ENCODE results near the gene VTI1A. TPM values are rescaled to one million over a fixed set of nuclear protein-coding genes. Genes with fewer than 3 reads are reported as not detected.

VTI1A gene
- total RNA-seq, 1 donor from 2014 or later: 33.6 TPM

DNA sequence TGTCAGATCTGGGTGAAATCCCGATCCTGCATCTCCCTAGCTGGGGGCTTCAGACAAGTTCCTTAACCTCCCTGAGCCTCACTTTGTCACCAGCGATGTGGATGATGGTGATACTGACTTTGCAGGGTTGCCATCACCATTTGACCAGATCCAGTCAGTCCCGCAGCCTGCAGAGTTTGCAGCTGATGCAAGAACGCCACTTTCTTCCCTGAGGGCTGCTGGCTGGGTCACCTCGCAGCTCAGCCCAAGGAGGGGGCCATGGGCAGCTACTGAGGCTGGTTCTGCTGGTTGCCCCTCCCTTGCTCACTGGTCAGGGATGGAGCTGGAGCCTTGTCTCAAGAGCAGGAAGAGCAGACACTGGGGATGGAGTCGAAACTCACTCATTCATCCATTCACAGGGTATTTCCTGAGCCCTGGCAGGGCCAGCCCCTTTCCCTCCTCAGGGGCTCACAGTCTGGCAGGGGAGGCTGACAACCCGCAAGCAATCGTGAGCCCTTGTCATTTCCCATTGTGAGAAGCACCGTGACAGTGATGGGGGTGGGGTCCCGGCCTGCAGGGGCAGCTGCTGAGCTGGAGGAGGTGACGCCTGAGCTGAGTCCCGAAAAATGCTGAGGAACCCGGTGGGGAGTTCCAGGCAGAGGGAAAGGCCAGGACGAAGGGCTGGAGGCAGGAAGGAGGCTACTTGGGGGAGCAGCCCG is 391.9 kb downstream of the VTI1A start:
- Mint-ChIP-seq H3K27me3 (ENCODE audit: low read depth) (no peaks in the 10 kb centered on the region), H3K36me3 (ENCODE audit: low read depth) (no peaks in the 10 kb centered on the region), H3K4me1 (ENCODE audit: low read depth) (no peaks in the 10 kb centered on the region), H3K9me3 (no peaks in the 10 kb centered on the region), H3K4me3 (ENCODE audit: low read depth) (no peak overlapping the region), H3K27ac (no peak overlapping the region)
- intact Hi-C loops (cut with micrococcal nuclease): no loop called here
- no peak for DNase-seq (ENCODE audit: low spot score)

- H3K27ac Mint-ChIP-seq: no peak overlapping the region
- intact Hi-C loops (cut with micrococcal nuclease): no loop called here
- H3K4me3 Mint-ChIP-seq (ENCODE audit: low read depth): no peak overlapping the region
- no peaks in the 10 kb centered on the region for H3K4me1 Mint-ChIP-seq (ENCODE audit: low read depth)
- H3K9me3 Mint-ChIP-seq: peaks cover 5% of the 10 kb centered on the region
- H3K36me3 Mint-ChIP-seq (ENCODE audit: low read depth): no peaks in the 10 kb centered on the region
- H3K27me3 Mint-ChIP-seq (ENCODE audit: low read depth): no peaks in the 10 kb centered on the region
- DNase-seq (ENCODE audit: low spot score): no peak
These were observed 393.1 kb downstream of the VTI1A start for GRCh38 chr10:112839928-112840654.

- H3K4me3 Mint-ChIP-seq (ENCODE audit: low read depth): no peak overlapping the region
- H3K27me3 Mint-ChIP-seq (ENCODE audit: low read depth): no peaks in the 10 kb centered on the region
- intact Hi-C loops (cut with micrococcal nuclease): no loop called here
- no peak overlapping the region for H3K27ac Mint-ChIP-seq
- H3K9me3 Mint-ChIP-seq: peaks cover 5% of the 10 kb centered on the region
- no peaks in the 10 kb centered on the region for H3K4me1 Mint-ChIP-seq (ENCODE audit: low read depth)
- no peak for DNase-seq (ENCODE audit: low spot score)
- H3K36me3 Mint-ChIP-seq (ENCODE audit: low read depth): no peaks in the 10 kb centered on the region
These were observed 394.5 kb downstream of the VTI1A start for GRCh38 chr10:112841549-112841948.

DNA sequence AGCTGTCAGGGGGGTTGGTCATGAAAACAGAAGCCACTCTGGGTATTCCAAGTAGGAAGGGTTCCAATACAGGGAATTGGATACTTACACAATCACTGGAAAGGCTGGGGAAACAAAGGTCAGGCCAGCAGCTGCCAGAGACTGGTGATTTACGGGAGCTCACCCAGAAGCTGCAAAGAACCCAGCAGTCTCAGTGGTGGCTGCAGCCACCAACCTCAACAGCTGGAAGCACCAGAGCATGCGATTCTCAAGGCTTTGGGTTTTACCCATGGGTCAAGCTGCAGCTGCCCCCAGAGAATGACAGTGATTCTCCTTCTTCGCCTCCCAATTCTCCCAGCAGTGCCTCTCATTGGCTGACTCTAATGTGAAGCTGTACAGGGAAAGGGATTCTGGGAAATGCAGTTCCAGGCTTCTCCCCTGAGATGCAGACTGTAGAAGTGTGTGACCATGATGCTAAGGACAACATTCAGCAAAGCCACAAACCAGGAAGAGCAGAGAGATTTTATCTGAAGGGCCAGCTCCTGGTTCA is 395.9 kb downstream of the VTI1A start:
- H3K27ac Mint-ChIP-seq: no peak overlapping the region
- H3K9me3 Mint-ChIP-seq: peaks cover 14% of the 10 kb centered on the region
- intact Hi-C loops (cut with micrococcal nuclease): no loop called here
- peaks cover 5% of the 10 kb centered on the region for H3K36me3 Mint-ChIP-seq (ENCODE audit: low read depth)
- H3K4me1 Mint-ChIP-seq (ENCODE audit: low read depth): no peaks in the 10 kb centered on the region
- DNase-seq (ENCODE audit: low spot score): no peak
- no peak overlapping the region for H3K4me3 Mint-ChIP-seq (ENCODE audit: low read depth)
- no peaks in the 10 kb centered on the region for H3K27me3 Mint-ChIP-seq (ENCODE audit: low read depth)

DNA sequence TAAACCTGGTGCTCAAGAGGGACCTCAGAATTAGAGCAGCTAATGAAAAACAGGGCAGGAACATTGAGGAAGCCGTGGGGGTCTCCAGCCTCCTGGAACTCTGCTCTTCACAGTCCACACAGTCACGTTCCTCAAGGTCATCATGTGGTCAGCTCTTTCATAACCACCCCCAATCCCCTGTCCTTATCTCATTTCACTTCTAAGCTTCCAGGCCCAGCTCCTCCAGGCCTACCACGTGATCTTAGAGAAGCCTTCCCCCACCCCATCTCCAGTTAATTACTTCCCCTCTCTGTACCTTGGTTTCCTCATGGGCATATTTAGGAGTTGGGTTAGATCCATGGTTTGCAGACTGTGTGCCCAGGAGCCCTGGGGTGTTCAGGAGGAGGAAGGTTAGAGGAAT is 396.6 kb downstream of the VTI1A start:
- intact Hi-C loops (cut with micrococcal nuclease): no loop called here
- Mint-ChIP-seq H3K27me3 (ENCODE audit: low read depth) (no peaks in the 10 kb centered on the region), H3K9me3 (peaks cover 21% of the 10 kb centered on the region), H3K4me1 (ENCODE audit: low read depth) (no peaks in the 10 kb centered on the region), H3K27ac (no peak overlapping the region), H3K4me3 (ENCODE audit: low read depth) (no peak overlapping the region), H3K36me3 (ENCODE audit: low read depth) (peaks cover 5% of the 10 kb centered on the region)
- no peak for DNase-seq (ENCODE audit: low spot score)

GRCh38 chr10:112844681-112845544 is 397.9 kb downstream of the VTI1A start:
- peaks cover 21% of the 10 kb centered on the region for H3K9me3 Mint-ChIP-seq
- H3K27me3 Mint-ChIP-seq (ENCODE audit: low read depth): no peaks in the 10 kb centered on the region
- no peak for DNase-seq (ENCODE audit: low spot score)
- H3K4me1 Mint-ChIP-seq (ENCODE audit: low read depth): no peaks in the 10 kb centered on the region
- H3K4me3 Mint-ChIP-seq (ENCODE audit: low read depth): no peak overlapping the region
- no peak overlapping the region for H3K27ac Mint-ChIP-seq
- intact Hi-C loops (cut with micrococcal nuclease): no loop called here
- H3K36me3 Mint-ChIP-seq (ENCODE audit: low read depth): peaks cover 5% of the 10 kb centered on the region

DNA sequence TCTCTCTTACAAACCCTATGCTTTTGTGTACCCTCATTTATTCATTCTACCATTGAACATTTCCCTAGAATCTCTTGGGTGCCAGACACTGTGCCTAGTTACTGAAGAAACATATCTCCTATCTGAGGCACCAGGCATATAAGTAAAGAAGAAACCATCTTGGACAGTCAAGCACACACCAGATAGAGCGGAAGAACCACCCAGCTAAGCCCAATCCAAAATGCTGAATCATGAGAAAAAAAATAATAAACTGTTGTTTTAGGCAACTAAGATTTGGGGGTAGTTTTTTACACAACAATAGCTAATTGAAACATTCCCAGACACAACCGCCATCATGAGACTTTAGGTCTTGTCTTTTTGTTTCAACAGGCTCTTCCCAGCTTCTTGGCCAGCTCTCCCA is 400.8 kb downstream of the VTI1A start:
- Mint-ChIP-seq H3K27ac (no peak overlapping the region), H3K9me3 (peaks cover 21% of the 10 kb centered on the region), H3K4me3 (ENCODE audit: low read depth) (no peak overlapping the region), H3K27me3 (ENCODE audit: low read depth) (no peaks in the 10 kb centered on the region), H3K4me1 (ENCODE audit: low read depth) (no peaks in the 10 kb centered on the region), H3K36me3 (ENCODE audit: low read depth) (peaks cover 5% of the 10 kb centered on the region)
- intact Hi-C loops (cut with micrococcal nuclease): no loop called here
- no peak for DNase-seq (ENCODE audit: low spot score)

DNA sequence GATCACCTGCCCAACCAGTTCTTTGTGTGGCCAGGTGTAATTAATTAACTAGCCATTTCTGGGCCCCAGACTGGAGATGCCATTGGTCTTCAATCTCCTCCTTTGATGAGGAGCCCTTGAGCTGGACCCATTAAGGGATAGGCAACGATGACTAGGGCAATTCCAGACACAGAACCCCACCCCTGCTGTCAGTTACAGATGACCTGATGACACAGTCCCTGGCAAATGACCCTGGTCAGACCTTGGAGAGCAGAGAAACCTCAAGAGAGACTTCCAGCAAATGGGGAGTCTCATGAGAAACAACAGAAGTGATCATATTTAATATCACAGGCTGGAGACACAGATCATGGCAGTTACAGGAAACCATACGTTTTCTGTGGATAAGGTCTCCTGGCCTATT is 401.2 kb downstream of the VTI1A start:
- no peak overlapping the region for H3K27ac Mint-ChIP-seq
- H3K9me3 Mint-ChIP-seq: peaks cover 21% of the 10 kb centered on the region
- intact Hi-C loops (cut with micrococcal nuclease): no loop called here
- H3K36me3 Mint-ChIP-seq (ENCODE audit: low read depth): peaks cover 5% of the 10 kb centered on the region
- H3K4me1 Mint-ChIP-seq (ENCODE audit: low read depth): no peaks in the 10 kb centered on the region
- no peak overlapping the region for H3K4me3 Mint-ChIP-seq (ENCODE audit: low read depth)
- DNase-seq (ENCODE audit: low spot score): no peak
- no peaks in the 10 kb centered on the region for H3K27me3 Mint-ChIP-seq (ENCODE audit: low read depth)

DNA sequence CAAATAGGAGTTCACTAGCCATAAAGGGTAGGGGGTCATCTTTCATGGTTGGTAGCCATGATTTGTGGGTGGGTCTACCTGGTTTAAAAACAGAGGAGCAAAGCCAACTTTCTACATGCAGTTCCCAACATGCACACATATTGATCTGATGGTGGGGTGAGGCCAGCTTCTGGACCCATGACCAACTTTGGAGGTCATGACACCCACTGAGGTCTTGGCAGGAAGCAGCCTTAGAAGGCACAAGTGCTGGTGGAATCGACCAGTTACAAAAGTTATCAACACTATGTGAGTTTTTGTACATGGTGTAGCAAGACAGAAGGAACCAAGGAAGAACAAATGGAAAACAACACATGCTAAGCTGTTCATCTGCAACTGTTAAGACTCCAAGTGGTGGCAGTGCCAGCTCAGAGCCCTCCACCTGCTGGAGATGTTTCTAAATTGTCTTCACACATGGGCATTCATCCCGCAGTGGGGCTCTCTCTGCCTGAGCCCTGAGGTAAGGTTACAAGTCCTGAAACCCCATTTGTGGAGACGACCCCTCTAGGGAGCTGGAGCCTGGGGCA is 401.9 kb downstream of the VTI1A start:
- no peak overlapping the region for H3K27ac Mint-ChIP-seq
- no peaks in the 10 kb centered on the region for H3K27me3 Mint-ChIP-seq (ENCODE audit: low read depth)
- intact Hi-C loops (cut with micrococcal nuclease): no loop called here
- H3K9me3 Mint-ChIP-seq: peaks cover 21% of the 10 kb centered on the region
- no peak overlapping the region for H3K4me3 Mint-ChIP-seq (ENCODE audit: low read depth)
- H3K4me1 Mint-ChIP-seq (ENCODE audit: low read depth): no peaks in the 10 kb centered on the region
- H3K36me3 Mint-ChIP-seq (ENCODE audit: low read depth): peaks cover 5% of the 10 kb centered on the region
- no peak for DNase-seq (ENCODE audit: low spot score)

DNA sequence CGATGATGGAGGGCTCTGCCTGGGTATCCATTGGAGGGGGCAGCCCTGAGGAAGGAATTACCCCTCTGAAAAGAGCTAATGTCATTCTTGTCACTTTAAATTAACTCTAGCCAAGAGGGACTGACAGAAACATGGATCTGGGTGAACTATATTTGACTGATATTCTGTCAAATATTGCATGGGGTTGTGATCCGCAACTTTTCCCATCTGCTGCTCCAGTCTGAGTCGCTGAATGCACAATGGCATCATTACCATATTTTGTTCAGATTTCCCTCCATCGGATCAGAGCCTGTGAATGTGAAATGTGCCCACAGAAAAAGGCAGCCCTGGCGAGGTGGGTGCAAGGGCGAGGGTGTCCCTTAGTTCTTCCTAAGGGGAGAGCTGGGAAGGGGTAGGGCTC is 402.5 kb downstream of the VTI1A start:
- Mint-ChIP-seq H3K27me3 (ENCODE audit: low read depth) (no peaks in the 10 kb centered on the region), H3K36me3 (ENCODE audit: low read depth) (peaks cover 5% of the 10 kb centered on the region), H3K9me3 (peaks cover 21% of the 10 kb centered on the region), H3K4me1 (ENCODE audit: low read depth) (no peaks in the 10 kb centered on the region), H3K27ac (no peak overlapping the region), H3K4me3 (ENCODE audit: low read depth) (no peak overlapping the region)
- no peak for DNase-seq (ENCODE audit: low spot score)
- intact Hi-C loops (cut with micrococcal nuclease): no loop called here

- H3K27ac Mint-ChIP-seq: no peak overlapping the region
- no peaks in the 10 kb centered on the region for H3K27me3 Mint-ChIP-seq (ENCODE audit: low read depth)
- peaks cover 5% of the 10 kb centered on the region for H3K36me3 Mint-ChIP-seq (ENCODE audit: low read depth)
- H3K9me3 Mint-ChIP-seq: peaks cover 16% of the 10 kb centered on the region
- no peaks in the 10 kb centered on the region for H3K4me1 Mint-ChIP-seq (ENCODE audit: low read depth)
- H3K4me3 Mint-ChIP-seq (ENCODE audit: low read depth): no peak overlapping the region
- intact Hi-C loops (cut with micrococcal nuclease): no loop called here
- no peak for DNase-seq (ENCODE audit: low spot score)
These were observed 404.2 kb downstream of the VTI1A start for GRCh38 chr10:112851181-112851580.

DNA sequence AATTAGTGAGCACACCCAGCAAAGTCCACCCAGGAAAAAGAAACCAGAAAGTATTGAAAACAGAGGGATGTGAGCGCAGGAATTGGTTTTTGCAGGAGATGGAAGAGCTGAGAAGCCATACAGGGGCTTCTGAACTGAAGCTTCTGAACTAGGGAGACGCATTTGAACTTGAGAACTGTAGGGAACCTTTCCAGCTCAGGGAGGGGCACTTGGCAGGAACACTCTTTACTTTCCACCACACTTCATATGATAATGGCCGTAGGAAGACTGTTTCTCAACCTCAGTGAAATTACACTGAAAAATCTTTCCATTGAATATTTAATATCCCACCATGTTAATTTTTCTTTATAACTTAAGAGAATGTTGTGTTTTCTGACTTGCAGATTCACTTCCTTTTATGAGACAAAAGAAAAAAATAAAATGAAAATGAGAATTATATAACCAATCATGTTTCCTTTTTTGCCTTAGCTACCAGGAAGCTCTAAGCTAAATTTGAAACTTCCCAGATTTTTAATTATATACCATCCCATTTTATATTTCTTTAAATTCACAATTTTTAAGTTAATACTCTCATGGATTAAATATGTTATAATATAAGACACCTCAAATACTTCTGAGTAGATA is 404.7 kb downstream of the VTI1A start:
- H3K9me3 Mint-ChIP-seq: peaks cover 16% of the 10 kb centered on the region

More for the DNA sequence above, 404.7 kb downstream of the VTI1A start:
- Mint-ChIP-seq H3K27ac (no peak overlapping the region), H3K4me3 (ENCODE audit: low read depth) (no peak overlapping the region), H3K36me3 (ENCODE audit: low read depth) (peaks cover 5% of the 10 kb centered on the region), H3K4me1 (ENCODE audit: low read depth) (no peaks in the 10 kb centered on the region), H3K27me3 (ENCODE audit: low read depth) (no peaks in the 10 kb centered on the region)
- intact Hi-C loops (cut with micrococcal nuclease): no loop called here
- no peak for DNase-seq (ENCODE audit: low spot score)

Measured in activated T-helper 2 cell treated with anti-CD3 and anti-CD28 coated beads, Interferon-gamma antibody, Interleukin-2, Interleukin-4, amounts not matched to agents 10 μg/mL and 5 μg/mL and 100 μg/mL, durations not matched to agents 14 hours and 24 hours and 36 hours (primary cell).